GM12891 (cell line): Measurements from ENCODE around the gene HEBP1.

ENCODE experiments used
- DNase-seq: peaks from one replicate; pipeline ENCODE4 v3.0.0; 2011; ENCODE audit warnings: low spot score; ENCODE audit not compliant: insufficient read length
- FAIRE-seq: peaks from 2 replicates; lab custom pipeline; 2011; peaks lifted over from hg19 to GRCh38; lab: Jason Lieb, UNC
- PAX5 ChIP-seq: IDR thresholded peaks from 2 replicates; pipeline ENCODE4 v1.6.1; 2011; ENCODE audit warnings: low read length, moderate library complexity, mild to moderate bottlenecking; ENCODE audit not compliant: insufficient read depth, severe bottlenecking
- POLR2A ChIP-seq: IDR thresholded peaks from 2 replicates; pipeline ENCODE4 v1.6.1; 2011; ENCODE audit warnings: low read depth, low read length, control low read depth
- POLR2AphosphoS5 ChIP-seq: IDR thresholded peaks from 2 replicates; pipeline ENCODE4 v1.6.1; 2011; ENCODE audit warnings: low read depth, low read length, control low read depth
- POU2F2 ChIP-seq: IDR thresholded peaks from 2 replicates; pipeline ENCODE4 v1.6.1; 2011; ENCODE audit warnings: low read depth, mild to moderate bottlenecking, control low read depth, low read length, moderate library complexity
- SPI1 ChIP-seq: IDR thresholded peaks from 2 replicates; pipeline ENCODE4 v1.6.1; 2011; ENCODE audit warnings: low read depth, low read length, control low read depth
- TAF1 ChIP-seq: IDR thresholded peaks from 2 replicates; pipeline ENCODE4 v1.6.1; 2011; ENCODE audit warnings: low read depth, low read length, control low read depth

The HEBP1 gene

GRCh38 chr12:13026286-13026685, 26.2 kb upstream of the HEBP1 start:
- no peak for TF ChIP-seq SPI1
- TF ChIP-seq POLR2AphosphoS5, result no peak
- TF ChIP-seq POU2F2, result no peak
- TF ChIP-seq POLR2A, result no peak
- TF ChIP-seq TAF1, result no peak
- TF ChIP-seq PAX5, result no peak
- DNase-seq (no peak), FAIRE-seq (no peak)

- FAIRE-seq (no peak), DNase-seq (no peak)
- TF ChIP-seq PAX5 (no peak), SPI1 (no peak), POU2F2 (no peak), TAF1 (no peak), POLR2A (no peak), POLR2AphosphoS5 (no peak)
Observed at GRCh38 chr12:13024531-13024916, 24.5 kb upstream of the HEBP1 start.

- FAIRE-seq (no peak), DNase-seq (no peak)
- TF ChIP-seq POLR2A, result no peak
- TF ChIP-seq SPI1, result no peak
- TF ChIP-seq PAX5, result no peak
- no peak for TF ChIP-seq POLR2AphosphoS5
- no peak for TF ChIP-seq TAF1
- TF ChIP-seq POU2F2, result no peak
Observed at GRCh38 chr12:13023811-13024530, 23.9 kb upstream of the HEBP1 start.

DNA sequence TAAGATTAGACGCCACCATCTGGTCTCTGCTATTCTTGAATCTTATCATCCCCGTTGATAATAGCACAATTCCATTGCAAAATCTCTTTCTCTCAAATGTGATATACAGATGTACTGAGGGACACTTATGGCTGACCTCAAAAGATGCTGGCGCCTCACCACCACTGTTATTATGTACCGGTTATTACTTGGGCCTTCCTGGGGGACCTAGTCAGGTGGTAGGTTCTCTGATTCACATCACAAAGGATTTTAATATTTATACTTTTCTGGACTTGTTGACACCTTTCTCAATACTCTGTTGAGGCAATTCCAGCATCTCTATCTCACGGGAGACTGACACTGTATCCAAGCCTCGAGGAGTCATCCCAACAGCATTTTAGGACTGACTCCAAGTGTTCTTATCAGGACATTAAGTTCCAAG, 22.8 kb upstream of the HEBP1 start:
- DNase-seq (no peak), FAIRE-seq (no peak)
- TF ChIP-seq POLR2A, result no peak
- TF ChIP-seq TAF1, result no peak
- no peak for TF ChIP-seq SPI1
- no peak for TF ChIP-seq POU2F2
- no peak for TF ChIP-seq POLR2AphosphoS5
- no peak for TF ChIP-seq PAX5

DNA sequence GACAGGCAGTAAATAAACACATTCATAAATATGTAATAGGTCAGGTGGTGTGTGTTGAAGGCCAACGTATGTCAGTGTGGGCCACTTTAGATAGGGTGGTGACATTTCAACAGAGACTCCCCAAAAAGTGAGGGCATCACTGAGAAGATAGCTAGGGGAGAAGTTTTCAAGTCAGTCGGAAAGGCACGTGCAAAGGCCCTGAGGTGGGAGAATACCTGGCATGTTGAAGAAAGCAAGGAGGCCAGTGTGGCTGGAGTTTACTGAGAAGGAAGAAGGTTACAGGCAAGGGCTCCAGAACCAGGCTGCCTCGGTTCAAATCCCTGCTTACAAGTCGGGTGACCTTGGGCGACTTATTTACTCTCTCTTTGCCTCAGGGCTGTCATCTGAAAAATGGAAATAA, 11.0 kb upstream of the HEBP1 start:
- FAIRE-seq (no peak), DNase-seq (no peak)
- no peak for TF ChIP-seq PAX5
- no peak for TF ChIP-seq POLR2AphosphoS5
- no peak for TF ChIP-seq TAF1
- no peak for TF ChIP-seq SPI1
- no peak for TF ChIP-seq POU2F2
- TF ChIP-seq POLR2A, result no peak

DNA sequence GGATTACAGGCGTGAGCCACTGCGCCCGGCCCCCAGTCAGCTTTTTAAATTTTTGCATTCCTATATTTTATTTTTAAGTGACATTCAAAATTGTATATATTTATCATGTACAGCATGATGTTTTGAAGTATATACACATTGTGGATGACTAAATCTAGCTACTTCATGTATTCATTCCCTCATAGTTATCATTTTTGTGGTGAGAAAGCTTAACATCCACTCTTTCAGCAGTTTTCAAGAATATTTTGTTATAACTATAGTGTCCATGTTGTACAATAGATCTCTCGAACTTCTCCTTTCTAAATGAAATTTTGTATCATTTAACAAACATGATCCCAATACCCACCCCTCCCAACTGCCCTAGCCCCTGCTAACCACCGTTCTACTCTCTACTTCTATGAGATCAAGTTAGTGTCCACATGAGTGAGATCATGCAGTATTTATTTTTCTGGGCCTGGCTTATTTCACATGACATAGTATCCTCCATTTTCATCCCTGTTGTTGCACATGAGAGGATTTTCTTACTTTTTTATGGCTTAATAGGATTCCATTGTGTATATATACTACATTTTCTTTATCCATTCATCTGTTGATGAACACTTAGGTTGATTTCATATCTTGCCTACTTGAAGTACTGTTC, 8.8 kb upstream of the HEBP1 start:
- TF ChIP-seq SPI1 (no peak), POU2F2 (no peak)
- DNase-seq (no peak), FAIRE-seq (no peak)

DNA sequence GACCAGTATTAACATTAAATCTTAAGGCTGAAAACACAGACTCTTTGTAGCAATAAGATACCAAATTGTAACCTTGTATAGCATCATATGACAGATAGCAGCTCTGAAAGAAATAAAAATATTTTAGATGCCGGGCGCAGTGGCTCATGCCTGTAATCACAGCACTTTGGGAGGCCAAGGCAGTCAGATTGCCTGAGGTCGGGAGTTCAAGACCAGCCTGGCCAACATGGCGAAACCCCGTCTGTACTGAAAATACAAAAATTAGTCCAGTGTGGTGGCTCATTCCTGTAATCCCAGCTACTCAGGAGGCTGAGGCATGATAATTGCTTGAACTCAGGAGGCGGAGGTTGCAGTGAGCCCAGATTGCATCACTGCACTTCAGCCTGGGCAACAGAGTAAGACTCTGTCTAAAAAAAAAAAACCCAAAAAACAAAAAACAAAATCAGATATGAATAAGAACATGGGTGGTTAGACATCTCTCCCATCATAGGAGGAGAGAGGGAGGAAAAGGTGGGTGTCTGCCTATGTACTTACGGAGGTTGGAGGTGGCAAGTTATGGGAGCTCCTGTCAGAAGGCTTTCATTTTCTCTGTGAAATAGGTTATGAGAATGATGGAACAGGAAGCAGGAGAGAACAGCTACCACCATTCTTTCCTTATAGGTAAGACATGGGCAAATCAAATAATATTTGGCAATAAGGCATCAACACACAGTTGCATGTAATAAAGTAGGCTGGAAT, 7.6 kb upstream of the HEBP1 start:
- no peak for DNase-seq
- TF ChIP-seq TAF1 (no peak), POLR2AphosphoS5 (no peak), POLR2A (no peak), PAX5 (no peak)
- FAIRE-seq, result no peak

GRCh38 chr12:13005649-13006048, 5.6 kb upstream of the HEBP1 start:
- DNase-seq, result no peak
- TF ChIP-seq POU2F2, result no peak
- no peak for FAIRE-seq

GRCh38 chr12:13004986-13005385, 4.9 kb upstream of the HEBP1 start:
- no peak for FAIRE-seq
- no peak for TF ChIP-seq POLR2A
- no peak for TF ChIP-seq POLR2AphosphoS5
- TF ChIP-seq POU2F2, result no peak
- no peak for TF ChIP-seq TAF1
- no peak for TF ChIP-seq PAX5
- no peak for TF ChIP-seq SPI1
- DNase-seq, result no peak
